ENCODE data around the gene MYCBP. TPM values are rescaled to one million over a fixed set of nuclear protein-coding genes. Genes with fewer than 3 reads are reported as not detected.

MYCBP gene
- total RNA-seq, 1 experiment from 2014 or later = 17.4 TPM

DNA sequence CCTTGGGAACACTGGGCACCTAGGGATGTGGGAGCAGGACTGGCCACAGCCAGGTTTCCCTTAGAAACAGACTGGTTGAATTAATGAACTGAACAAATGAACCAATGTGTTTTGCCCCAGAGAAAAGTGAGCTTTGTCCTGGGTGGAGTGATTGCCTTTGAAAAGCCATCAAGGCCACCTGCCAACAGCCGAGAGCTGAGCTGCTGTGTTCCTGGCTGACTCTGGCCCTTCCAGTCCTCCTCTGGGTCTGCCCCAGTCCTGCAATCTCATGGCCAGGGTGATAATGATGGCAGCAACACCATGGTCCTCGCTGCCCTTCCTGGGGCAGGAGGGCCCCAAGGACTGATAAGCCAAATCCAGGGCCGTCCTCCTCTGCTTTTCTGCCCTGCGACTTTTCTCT lies 26.4 kb upstream of the MYCBP start:
- ChIA-PET CTCF (interaction anchor here (0.5 kb wide), 1 partner anchor 161 kb away, joined by 7 read pairs; no protein-coding TSS in a partner anchor), POLR2A (no interaction called here)
- BruUV-seq (replicated peaks) = no TSS peak
- in situ Hi-C loops (cut with HindIII; ENCODE audit: low pct_unique_long_range_greater_than_20kb, low sequenced_read_pairs) = no loop called here
- H3K9me3 ChIP-seq (ENCODE audit: control insufficient read depth, insufficient read depth, low read depth, low read length) = no peaks in the 10 kb centered on the region
- no peaks in the 10 kb centered on the region for H3K36me3 ChIP-seq (ENCODE audit: control insufficient read depth, insufficient read depth, low read length)
- no peaks in the 10 kb centered on the region for H3K4me1 ChIP-seq (ENCODE audit: control insufficient read depth, insufficient read depth, low read length)
- no peak overlapping the region for H3K4me3 ChIP-seq (ENCODE audit: low read depth in 2 of 2, low read length in 2 of 2)
- intact Hi-C loops (cut with micrococcal nuclease; ENCODE audit: unreplicated experiment) = no loop called here
- H3K27ac ChIP-seq (ENCODE audit: low read length) = no peak overlapping the region
- H3K27me3 ChIP-seq (ENCODE audit: control insufficient read depth, insufficient read depth, low read length) = no peaks in the 10 kb centered on the region
- TF ChIP-seq, protein P1, sequence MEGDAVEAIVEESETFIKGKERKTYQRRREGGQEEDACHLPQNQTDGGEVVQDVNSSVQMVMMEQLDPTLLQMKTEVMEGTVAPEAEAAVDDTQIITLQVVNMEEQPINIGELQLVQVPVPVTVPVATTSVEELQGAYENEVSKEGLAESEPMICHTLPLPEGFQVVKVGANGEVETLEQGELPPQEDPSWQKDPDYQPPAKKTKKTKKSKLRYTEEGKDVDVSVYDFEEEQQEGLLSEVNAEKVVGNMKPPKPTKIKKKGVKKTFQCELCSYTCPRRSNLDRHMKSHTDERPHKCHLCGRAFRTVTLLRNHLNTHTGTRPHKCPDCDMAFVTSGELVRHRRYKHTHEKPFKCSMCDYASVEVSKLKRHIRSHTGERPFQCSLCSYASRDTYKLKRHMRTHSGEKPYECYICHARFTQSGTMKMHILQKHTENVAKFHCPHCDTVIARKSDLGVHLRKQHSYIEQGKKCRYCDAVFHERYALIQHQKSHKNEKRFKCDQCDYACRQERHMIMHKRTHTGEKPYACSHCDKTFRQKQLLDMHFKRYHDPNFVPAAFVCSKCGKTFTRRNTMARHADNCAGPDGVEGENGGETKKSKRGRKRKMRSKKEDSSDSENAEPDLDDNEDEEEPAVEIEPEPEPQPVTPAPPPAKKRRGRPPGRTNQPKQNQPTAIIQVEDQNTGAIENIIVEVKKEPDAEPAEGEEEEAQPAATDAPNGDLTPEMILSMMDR (IDR thresholded peaks at IDR 0.05) = no peak
- TF ChIP-seq SIN3A (IDR thresholded peaks at IDR 0.05; ENCODE audit: borderline replicate concordance, insufficient read depth, low read depth, low read length) = no peak
- no peak for TF ChIP-seq POLR2AphosphoS5 (IDR thresholded peaks at IDR 0.05; ENCODE audit: low read depth, low read length)
- no peak for TF ChIP-seq TCF7L2 (IDR thresholded peaks at IDR 0.05; ENCODE audit: low read depth, low read length)
- no peak for TF ChIP-seq REST (IDR thresholded peaks at IDR 0.05; ENCODE audit: insufficient read depth in 1 of 2, low read depth in 2 of 2, low read length in 1 of 2)
- ATAC-seq (no peak), DNase-seq (ENCODE audit: low read depth, low spot score) (no peak)

DNA sequence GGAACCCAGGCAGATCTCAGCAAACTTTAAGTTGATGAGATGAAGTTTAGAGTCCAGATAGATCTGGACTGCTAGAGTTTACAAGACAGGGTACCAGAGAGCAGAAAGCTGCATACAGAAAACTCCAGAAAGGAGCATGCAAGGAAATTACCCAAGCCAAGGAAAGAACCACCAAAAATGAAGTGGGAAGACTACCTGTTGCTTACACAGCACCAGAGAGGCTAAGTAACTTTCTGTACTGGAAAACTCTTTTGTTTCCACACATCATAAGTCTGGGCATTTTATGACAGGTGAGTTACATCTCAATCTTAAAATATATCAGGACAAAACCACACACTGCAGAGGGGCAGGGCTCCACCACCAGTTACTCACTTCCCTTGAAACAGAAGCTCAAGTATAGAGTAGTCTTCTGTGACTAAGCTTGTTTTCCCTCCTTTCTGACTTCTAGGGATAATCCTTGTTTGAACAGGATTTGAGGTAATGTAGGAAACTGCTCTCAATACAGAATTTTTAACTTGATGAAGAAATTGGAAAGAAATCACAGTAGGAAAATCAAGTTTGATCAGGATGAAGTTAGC lies 25.6 kb upstream of the MYCBP start:
- Histone ChIP-seq H3K27me3 (ENCODE audit: control insufficient read depth, insufficient read depth, low read length) (no peaks in the 10 kb centered on the region), H3K9me3 (ENCODE audit: control insufficient read depth, insufficient read depth, low read depth, low read length) (no peaks in the 10 kb centered on the region), H3K4me1 (ENCODE audit: control insufficient read depth, insufficient read depth, low read length) (no peaks in the 10 kb centered on the region), H3K4me3 (ENCODE audit: low read depth in 2 of 2, low read length in 2 of 2) (no peak overlapping the region), H3K36me3 (ENCODE audit: control insufficient read depth, insufficient read depth, low read length) (no peaks in the 10 kb centered on the region), H3K27ac (ENCODE audit: low read length) (no peak overlapping the region)
- in situ Hi-C loops (cut with HindIII; ENCODE audit: low pct_unique_long_range_greater_than_20kb, low sequenced_read_pairs) = no loop called here
- TF ChIP-seq POLR2AphosphoS5 (IDR thresholded peaks at IDR 0.05; ENCODE audit: low read depth, low read length) (no peak), SIN3A (IDR thresholded peaks at IDR 0.05; ENCODE audit: borderline replicate concordance, insufficient read depth, low read depth, low read length) (no peak), REST (IDR thresholded peaks at IDR 0.05; ENCODE audit: insufficient read depth in 1 of 2, low read depth in 2 of 2, low read length in 1 of 2) (no peak)
- TF ChIP-seq, protein P1 (IDR thresholded peaks at IDR 0.05) = no peak
- DNase-seq (ENCODE audit: low read depth, low spot score) = no peak
- POLR2A ChIA-PET = no interaction called here
- BruUV-seq (replicated peaks) = no TSS peak
- intact Hi-C loops (cut with micrococcal nuclease; ENCODE audit: unreplicated experiment) = no loop called here
- ATAC-seq = no peak
- CTCF ChIA-PET = no interaction called here
